ENCODE measurements around the gene BBOF1.

Gene BBOF1

GRCh38 chr14:73995977-73996378, 23.2 kb upstream of the BBOF1 start:
- TF ChIP-seq CTCF (IDR thresholded peaks at IDR 0.05; ENCODE audit: borderline replicate concordance, extremely low read depth, low read length, poor library complexity, severe bottlenecking), result no peak
- no peak for TF ChIP-seq EZH2 (IDR thresholded peaks at IDR 0.05; ENCODE audit: borderline replicate concordance, low read depth, low read length, severe bottlenecking)
- no peak for ATAC-seq (ENCODE audit: insufficient read depth, low read depth)
- no peaks in the 10 kb centered on the region for H3K79me2 ChIP-seq (ENCODE audit: insufficient read depth, low read length)
- no peak overlapping the region for H3K27ac ChIP-seq (ENCODE audit: low read length)
- no peak for DNase-seq
- no peak overlapping the region for H3K4me2 ChIP-seq (ENCODE audit: insufficient read depth, low read length)
- no peaks in the 10 kb centered on the region for H3K9me3 ChIP-seq (ENCODE audit: insufficient read depth, low read length, severe bottlenecking)
- no peak overlapping the region for H3K9ac ChIP-seq (ENCODE audit: low read depth, low read length)
- no peak overlapping the region for H3K4me3 ChIP-seq (ENCODE audit: low read depth in 1 of 2, low read length in 2 of 2)
- no peak overlapping the region for H2AFZ ChIP-seq (ENCODE audit: low read depth, low read length)
- no peaks in the 10 kb centered on the region for H3K4me1 ChIP-seq (ENCODE audit: insufficient read depth, low read length)
- no peaks in the 10 kb centered on the region for H4K20me1 ChIP-seq (ENCODE audit: insufficient read depth, low read length)
- no peaks in the 10 kb centered on the region for H3K27me3 ChIP-seq (ENCODE audit: insufficient read depth, low read length, poor library complexity)
- H3K36me3 ChIP-seq (ENCODE audit: insufficient read depth, low read length), result peaks cover 12% of the 10 kb centered on the region; the same call in 1 of the 2 replicates

DNA sequence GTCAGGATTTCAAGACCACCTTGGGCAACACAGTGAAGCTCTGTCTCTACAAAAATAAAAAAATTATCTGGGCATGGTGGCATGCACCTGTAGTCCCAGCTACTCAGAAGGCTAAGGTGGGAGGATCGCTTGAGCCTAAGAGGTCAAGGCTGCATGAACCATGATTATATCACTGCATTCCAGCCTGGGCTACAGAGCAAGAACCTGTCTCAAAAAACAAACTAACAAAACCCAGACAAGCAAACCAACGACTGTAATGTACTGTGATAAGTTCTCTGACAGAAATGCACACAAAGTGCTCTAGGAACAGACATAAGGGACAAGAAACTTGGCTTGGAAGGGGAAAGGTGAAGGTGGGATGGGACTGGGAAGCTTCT, 22.4 kb upstream of the BBOF1 start:
- Histone ChIP-seq H3K4me2 (ENCODE audit: insufficient read depth, low read length) (no peak overlapping the region), H3K27ac (ENCODE audit: low read length) (no peak overlapping the region), H3K9ac (ENCODE audit: low read depth, low read length) (no peak overlapping the region), H3K9me3 (ENCODE audit: insufficient read depth, low read length, severe bottlenecking) (no peaks in the 10 kb centered on the region), H4K20me1 (ENCODE audit: insufficient read depth, low read length) (no peaks in the 10 kb centered on the region), H3K79me2 (ENCODE audit: insufficient read depth, low read length) (no peaks in the 10 kb centered on the region), H3K4me3 (ENCODE audit: low read depth in 1 of 2, low read length in 2 of 2) (no peak overlapping the region), H2AFZ (ENCODE audit: low read depth, low read length) (no peak overlapping the region), H3K4me1 (ENCODE audit: insufficient read depth, low read length) (no peaks in the 10 kb centered on the region), H3K27me3 (ENCODE audit: insufficient read depth, low read length, poor library complexity) (no peaks in the 10 kb centered on the region), H3K36me3 (ENCODE audit: insufficient read depth, low read length) (peaks cover 12% of the 10 kb centered on the region; the same call in 1 of the 2 replicates)
- DNase-seq (no peak), ATAC-seq (ENCODE audit: insufficient read depth, low read depth) (no peak)
- TF ChIP-seq CTCF (IDR thresholded peaks at IDR 0.05; ENCODE audit: borderline replicate concordance, extremely low read depth, low read length, poor library complexity, severe bottlenecking) (no peak), EZH2 (IDR thresholded peaks at IDR 0.05; ENCODE audit: borderline replicate concordance, low read depth, low read length, severe bottlenecking) (no peak)

- ATAC-seq (ENCODE audit: insufficient read depth, low read depth), result no peak
- Histone ChIP-seq H4K20me1 (ENCODE audit: insufficient read depth, low read length) (no peaks in the 10 kb centered on the region), H3K36me3 (ENCODE audit: insufficient read depth, low read length) (peaks cover 12% of the 10 kb centered on the region; the same call in 1 of the 2 replicates), H3K4me2 (ENCODE audit: insufficient read depth, low read length) (no peak overlapping the region), H3K4me1 (ENCODE audit: insufficient read depth, low read length) (no peaks in the 10 kb centered on the region), H2AFZ (ENCODE audit: low read depth, low read length) (no peak overlapping the region), H3K27me3 (ENCODE audit: insufficient read depth, low read length, poor library complexity) (no peaks in the 10 kb centered on the region), H3K9ac (ENCODE audit: low read depth, low read length) (no peak overlapping the region), H3K4me3 (ENCODE audit: low read depth in 1 of 2, low read length in 2 of 2) (no peak overlapping the region), H3K9me3 (ENCODE audit: insufficient read depth, low read length, severe bottlenecking) (no peaks in the 10 kb centered on the region), H3K79me2 (ENCODE audit: insufficient read depth, low read length) (no peaks in the 10 kb centered on the region), H3K27ac (ENCODE audit: low read length) (no peak overlapping the region)
- TF ChIP-seq EZH2 (IDR thresholded peaks at IDR 0.05; ENCODE audit: borderline replicate concordance, low read depth, low read length, severe bottlenecking) (no peak), CTCF (IDR thresholded peaks at IDR 0.05; ENCODE audit: borderline replicate concordance, extremely low read depth, low read length, poor library complexity, severe bottlenecking) (no peak)
- no peak for DNase-seq
These were observed 21.8 kb upstream of the BBOF1 start for GRCh38 chr14:73997108-73997943.
